ENCODE results near the gene LAMA4.

GRCh38 chr6:112144145-112144926 is 110.0 kb downstream of the LAMA4 start:
- TF ChIP-seq POLR2AphosphoS5 (IDR thresholded peaks at IDR 0.05; ENCODE audit: low read depth, low read length), result no peak
- no peak for TF ChIP-seq POLR2A (IDR thresholded peaks at IDR 0.05; ENCODE audit: low read depth, low read length)
- TF ChIP-seq TAF1 (IDR thresholded peaks at IDR 0.05; ENCODE audit: low read depth, low read length), result no peak
